ENCODE measurements around the gene CDSN.

The CDSN gene

DNA sequence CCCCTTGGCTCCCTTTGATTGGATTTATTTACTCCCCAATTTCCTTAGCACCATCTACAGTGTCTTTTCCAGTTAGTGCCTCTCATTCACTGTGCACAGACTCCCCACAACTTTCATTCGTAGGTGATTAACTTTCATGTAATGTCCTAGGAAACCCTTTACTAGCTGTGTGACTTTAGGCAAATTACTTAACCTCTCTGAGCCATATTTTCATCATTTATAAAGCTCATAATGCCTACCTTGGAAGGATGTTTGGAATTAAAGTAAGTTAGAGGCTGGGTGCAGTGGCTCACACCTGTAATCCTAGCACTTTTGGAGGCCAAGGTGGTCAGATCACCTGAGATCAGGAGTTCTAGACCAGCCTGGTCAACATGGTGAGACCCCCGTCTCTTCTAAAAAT lies 28.0 kb downstream of the CDSN start:
- TF ChIP-seq, protein P1, sequence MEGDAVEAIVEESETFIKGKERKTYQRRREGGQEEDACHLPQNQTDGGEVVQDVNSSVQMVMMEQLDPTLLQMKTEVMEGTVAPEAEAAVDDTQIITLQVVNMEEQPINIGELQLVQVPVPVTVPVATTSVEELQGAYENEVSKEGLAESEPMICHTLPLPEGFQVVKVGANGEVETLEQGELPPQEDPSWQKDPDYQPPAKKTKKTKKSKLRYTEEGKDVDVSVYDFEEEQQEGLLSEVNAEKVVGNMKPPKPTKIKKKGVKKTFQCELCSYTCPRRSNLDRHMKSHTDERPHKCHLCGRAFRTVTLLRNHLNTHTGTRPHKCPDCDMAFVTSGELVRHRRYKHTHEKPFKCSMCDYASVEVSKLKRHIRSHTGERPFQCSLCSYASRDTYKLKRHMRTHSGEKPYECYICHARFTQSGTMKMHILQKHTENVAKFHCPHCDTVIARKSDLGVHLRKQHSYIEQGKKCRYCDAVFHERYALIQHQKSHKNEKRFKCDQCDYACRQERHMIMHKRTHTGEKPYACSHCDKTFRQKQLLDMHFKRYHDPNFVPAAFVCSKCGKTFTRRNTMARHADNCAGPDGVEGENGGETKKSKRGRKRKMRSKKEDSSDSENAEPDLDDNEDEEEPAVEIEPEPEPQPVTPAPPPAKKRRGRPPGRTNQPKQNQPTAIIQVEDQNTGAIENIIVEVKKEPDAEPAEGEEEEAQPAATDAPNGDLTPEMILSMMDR (IDR thresholded peaks at IDR 0.05; ENCODE audit: insufficient read depth, low read depth, low read length, missing control alignments), result no peak
- no peak for DNase-seq (ENCODE audit: low read depth)
- H3K4me3 ChIP-seq (ENCODE audit: low read length), result no peak overlapping the region

- no peak for DNase-seq (ENCODE audit: low read depth)
- no peak overlapping the region for H3K4me3 ChIP-seq (ENCODE audit: low read length)
These were observed 28.6 kb downstream of the CDSN start for GRCh38 chr6:31091680-31092079.

GRCh38 chr6:31090973-31091364 lies 29.3 kb downstream of the CDSN start:
- TF ChIP-seq, protein P1 (IDR thresholded peaks at IDR 0.05; ENCODE audit: insufficient read depth, low read depth, low read length, missing control alignments), result no peak
- H3K4me3 ChIP-seq (ENCODE audit: low read length), result no peak overlapping the region
- no peak for DNase-seq (ENCODE audit: low read depth)

More at GRCh38 chr6:31091680-31092079, 28.6 kb downstream of the CDSN start:
- TF ChIP-seq, protein P1 (IDR thresholded peaks at IDR 0.05; ENCODE audit: insufficient read depth, low read depth, low read length, missing control alignments), result no peak

GRCh38 chr6:31090275-31090972 lies 29.8 kb downstream of the CDSN start:
- H3K4me3 ChIP-seq (ENCODE audit: low read length), result no peak overlapping the region
- DNase-seq (ENCODE audit: low read depth), result no peak
- TF ChIP-seq, protein P1 (IDR thresholded peaks at IDR 0.05; ENCODE audit: insufficient read depth, low read depth, low read length, missing control alignments), result no peak

DNA sequence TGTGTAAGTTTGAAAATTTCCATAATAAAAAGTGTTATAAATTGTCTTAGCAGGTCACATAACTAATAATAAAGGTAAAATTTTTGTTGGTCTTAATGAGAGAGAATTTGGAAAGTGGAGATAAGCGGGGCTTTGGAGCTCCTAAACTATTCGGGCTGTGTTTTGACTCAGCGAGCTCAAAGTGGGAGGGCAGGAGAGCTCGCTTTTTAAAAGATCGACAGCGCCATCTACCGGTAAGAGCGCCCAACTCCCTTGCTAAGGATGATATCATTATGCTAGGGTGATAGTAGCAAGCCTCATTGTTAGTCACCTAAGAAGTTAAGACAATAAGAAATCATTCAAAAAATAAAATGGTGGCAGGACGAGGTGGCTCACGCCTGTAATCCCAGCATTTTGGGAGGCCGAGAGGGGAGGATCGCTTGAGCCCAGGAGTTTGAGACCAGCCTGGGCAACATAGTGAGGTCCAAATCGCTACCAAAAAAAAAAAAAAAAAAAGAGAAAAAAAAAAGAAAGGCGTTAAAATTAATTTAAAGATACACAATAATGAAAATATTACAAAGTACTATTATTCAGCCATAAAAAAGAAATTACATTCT lies 32.7 kb downstream of the CDSN start:
- TF ChIP-seq, protein P1 (IDR thresholded peaks at IDR 0.05; ENCODE audit: insufficient read depth, low read depth, low read length, missing control alignments), result peak; percentile 72
- H3K4me3 ChIP-seq (ENCODE audit: low read length), result no peak overlapping the region
- DNase-seq (ENCODE audit: low read depth), result peak; percentile 90

- TF ChIP-seq, protein P1 (IDR thresholded peaks at IDR 0.05; ENCODE audit: insufficient read depth, low read depth, low read length, missing control alignments), result no peak
- no peak overlapping the region for H3K4me3 ChIP-seq (ENCODE audit: low read length)
- DNase-seq (ENCODE audit: low read depth), result peak; percentile 45
These were observed 33.3 kb downstream of the CDSN start for GRCh38 chr6:31086788-31087440.

All from epithelial cell of esophagus (primary cell).